NCI-H1417 treated with DMSO at 0.1 percent for 48 hours (cell line): Measurements from ENCODE around the gene ZFC3H1.

Experiments used
- DNase-seq: peaks from one replicate; lab custom pipeline; 2025; lab: John Stamatoyannopoulos, UW

ZFC3H1 gene

GRCh38 chr12:71567537-71567936 lies 96.1 kb downstream of the ZFC3H1 start:
- no peak for DNase-seq

- no peak for DNase-seq
Measured at GRCh38 chr12:71566655-71567054, 97.0 kb downstream of the ZFC3H1 start.

- DNase-seq: no peak
Measured at GRCh38 chr12:71565535-71565934, 98.1 kb downstream of the ZFC3H1 start.

- DNase-seq: no peak
Measured at GRCh38 chr12:71562676-71563595, 100.7 kb downstream of the ZFC3H1 start.
